ENCODE measurements around the gene PLAU.
"Not testable (repeated sequence)": the region's sequence is repeated elsewhere in the genome, so short reads cannot be mapped to it uniquely, and the experiment has no call there.

- not testable (repeated sequence) for TF ChIP-seq POLR2A, CTCF, EP300 (IDR thresholded peaks at IDR 0.05)
These were observed 20.1 kb upstream of the PLAU start for GRCh38 chr10:73890830-73891229.

All from stomach (tissue), 4 donors.